Endothelial cell of coronary artery (primary cell): Measurements from ENCODE around the gene OR4C13. TPM values are rescaled to one million over a fixed set of nuclear protein-coding genes. Genes with fewer than 3 reads are reported as not detected.

Experiments
- total RNA-seq: library from RNA; depleted of rRNA; stranded (reverse); fragments of >200 nt; gene quantifications from 2 replicates; pipeline ENCODE4 v1.2.3, GENCODE V29; 2014

The OR4C13 gene
- total RNA-seq, result not detected in 2 replicates

DNA sequence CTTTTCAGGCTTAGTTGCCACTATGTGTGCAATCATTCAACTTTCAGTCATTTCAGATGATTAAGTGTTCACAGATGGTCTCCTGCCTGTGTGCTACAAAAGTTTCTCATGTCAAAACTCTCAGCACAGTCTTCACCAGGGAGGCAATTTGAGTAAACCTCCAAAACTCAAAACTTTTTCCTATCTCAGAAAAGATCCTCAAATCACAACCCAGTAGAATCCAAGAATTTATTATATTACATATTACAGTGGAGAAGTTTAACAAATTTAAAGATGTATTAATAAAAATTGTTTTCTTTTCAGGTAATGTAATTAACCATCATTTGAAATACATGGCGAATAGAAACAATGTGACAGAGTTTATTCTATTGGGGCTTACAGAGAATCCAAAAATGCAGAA is at the start of gene OR4C13:
Gene OR4C13, plus strand, starts transcription at position 301 of the 400 bp plus-strand sequence. Its CDS starts 32 bp downstream, at position 333.

DNA sequence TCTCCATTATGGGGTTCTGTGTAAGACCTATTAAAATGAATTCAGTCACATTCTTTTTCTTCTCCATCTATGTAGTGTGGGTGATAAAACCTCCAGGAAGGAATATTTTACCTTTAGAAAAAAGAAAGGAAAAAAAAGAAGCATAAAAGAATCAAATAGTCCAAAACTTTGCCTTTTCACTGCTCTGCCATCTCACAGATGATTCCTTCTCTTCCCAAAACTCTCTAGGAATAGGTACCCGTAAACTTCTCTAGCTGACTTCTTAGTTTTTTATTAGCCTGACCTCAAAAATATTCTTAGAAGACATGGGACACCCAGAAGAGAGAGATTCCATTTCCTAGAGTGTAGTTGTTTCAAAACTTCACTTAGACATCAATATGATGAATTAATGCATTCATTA is 30.2 kb downstream of the OR4C13 start, which contains the start of gene OR4C12:
Gene OR4C12, minus strand, starts transcription at position 101 of the 400 bp plus-strand sequence. Its CDS starts 34 bp downstream, at position 67.

Other genes starting within 250 kb of the OR4C13 start
- gene OR4C12, start 30.1 kb downstream of the OR4C13 start, total RNA-seq, result not detected in 2 replicates
- gene OR4C45, start 80.5 kb downstream of the OR4C13 start, total RNA-seq, result not detected in 2 replicates